HG02571 (cell line): ENCODE results near the gene MMEL1.
"Not testable (repeated sequence)": the region's sequence is repeated elsewhere in the genome, so short reads cannot be mapped to it uniquely, and the experiment has no call there.

ENCODE experiments used
- ATAC-seq: cut with Tn5 transposase; IDR thresholded peaks from one replicate; pipeline ENCODE4 v1.9.1; 2021; ENCODE audit warnings: mild to moderate bottlenecking, moderate library complexity; ENCODE audit not compliant: unreplicated experiment

The MMEL1 gene

GRCh38 chr1:2580691-2581090, 52.1 kb downstream of the MMEL1 start:
- ATAC-seq = no peak

GRCh38 chr1:2578758-2579118, 54.1 kb downstream of the MMEL1 start:
- ATAC-seq = no peak

GRCh38 chr1:2577565-2578075, 55.2 kb downstream of the MMEL1 start:
- peak; percentile 34 for ATAC-seq

- ATAC-seq = no peak
Observed at GRCh38 chr1:2575801-2576663, 56.8 kb downstream of the MMEL1 start.

DNA sequence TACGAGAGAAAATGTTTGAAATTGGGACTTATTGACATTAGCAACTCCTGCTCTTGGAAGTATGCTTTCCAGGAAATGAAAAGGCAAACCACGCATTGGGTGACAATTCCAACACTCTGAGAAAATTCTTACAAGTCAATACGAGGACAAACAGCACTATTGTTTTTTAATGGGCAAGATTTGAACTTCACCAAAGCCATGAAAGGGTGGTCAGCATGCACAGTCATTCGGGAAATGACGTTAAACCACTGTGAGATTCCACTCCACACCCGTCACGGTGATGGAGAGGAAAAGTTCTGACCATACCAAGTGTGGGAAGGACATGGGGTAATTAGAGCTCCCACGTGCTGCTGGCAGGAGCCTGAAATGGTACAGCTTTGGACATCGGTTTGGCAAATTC, 58.5 kb downstream of the MMEL1 start:
- no peak for ATAC-seq

GRCh38 chr1:2573250-2573920, 59.4 kb downstream of the MMEL1 start:
- ATAC-seq = no peak

DNA sequence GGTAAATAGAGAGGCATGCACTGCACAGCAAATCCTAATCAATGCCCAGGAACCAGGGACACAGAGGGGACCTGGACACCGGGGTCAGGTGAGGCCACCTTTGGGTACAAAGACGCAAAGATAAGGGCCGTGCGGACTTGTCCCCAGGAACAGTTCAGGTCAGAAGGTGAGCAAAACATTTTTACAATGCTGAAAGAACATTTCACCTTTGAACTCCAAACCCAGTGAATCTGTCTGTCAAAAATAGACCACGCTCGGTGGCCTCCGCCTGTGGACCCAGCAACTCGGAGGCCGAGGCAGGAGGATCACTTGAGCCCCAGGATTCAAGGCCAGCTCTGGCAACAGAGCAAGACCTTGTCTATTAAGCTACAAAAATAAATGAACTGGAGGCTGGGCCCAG, 61.5 kb downstream of the MMEL1 start:
- ATAC-seq = no peak

- no peak for ATAC-seq
Observed at GRCh38 chr1:2570332-2570731, 62.5 kb downstream of the MMEL1 start.

- not testable (repeated sequence) for ATAC-seq
Observed at GRCh38 chr1:2569703-2570102, 63.1 kb downstream of the MMEL1 start.

- no peak for ATAC-seq
Observed at GRCh38 chr1:2569060-2569459, 63.8 kb downstream of the MMEL1 start.

DNA sequence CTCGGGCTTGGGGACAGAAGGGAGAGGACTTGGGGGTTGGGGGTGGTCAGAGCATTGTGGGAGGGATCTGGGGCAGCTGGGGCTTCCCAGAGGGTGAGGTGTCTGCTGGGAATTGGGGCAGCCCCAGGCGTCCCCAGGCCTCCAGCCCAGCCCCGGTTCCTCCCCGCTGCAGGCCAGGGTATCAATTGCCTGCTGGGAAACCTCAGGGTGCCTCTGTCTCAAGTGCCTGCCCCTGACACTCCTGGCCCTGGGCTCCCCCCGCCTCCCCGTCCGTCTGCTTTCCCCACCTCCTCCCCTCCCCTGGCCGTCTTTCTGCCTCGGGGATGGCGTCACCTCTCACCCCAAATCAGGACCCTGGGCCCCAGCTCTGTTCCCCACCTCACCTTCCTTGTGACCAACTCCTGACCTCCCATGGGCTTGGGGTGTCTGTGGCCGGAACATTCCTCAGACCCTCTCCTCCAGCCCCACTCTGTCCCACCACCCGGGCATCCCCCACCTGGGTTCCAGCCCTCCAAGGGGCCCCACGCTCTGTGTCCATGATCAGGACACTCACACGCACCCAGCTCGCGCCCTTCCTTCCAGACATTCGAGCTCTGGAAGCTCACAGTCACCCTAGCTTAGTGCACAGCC, 64.5 kb downstream of the MMEL1 start:
- not testable (repeated sequence) for ATAC-seq

DNA sequence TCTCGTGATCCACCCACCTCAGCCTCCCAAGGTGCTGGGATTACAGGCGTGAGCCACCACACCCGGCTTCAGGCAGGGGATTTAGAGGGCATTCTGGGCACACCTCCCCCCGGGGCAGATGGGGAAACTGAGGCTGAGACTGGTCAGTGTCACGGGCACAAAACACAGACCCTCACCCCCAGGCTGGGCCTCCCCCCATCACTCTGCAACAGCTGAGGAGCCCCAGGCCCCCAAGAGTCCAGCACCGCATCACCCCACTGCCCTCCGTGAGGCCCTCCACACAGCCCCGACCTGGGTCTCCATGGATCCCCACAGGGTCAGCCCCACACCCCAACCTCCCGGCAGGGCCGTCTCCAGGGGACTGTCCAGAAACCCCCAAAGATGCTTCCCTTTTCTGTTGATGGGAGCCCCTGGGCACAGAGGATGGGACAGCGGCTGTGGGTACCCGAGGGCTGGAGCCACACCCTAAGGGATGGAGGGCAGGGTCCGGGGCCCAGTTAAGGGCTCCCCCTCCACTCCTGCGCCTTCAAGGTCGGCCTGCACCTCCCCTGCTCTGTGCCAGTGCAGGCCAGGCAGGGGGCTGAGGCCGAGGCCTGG, 65.6 kb downstream of the MMEL1 start:
- ATAC-seq = no peak

DNA sequence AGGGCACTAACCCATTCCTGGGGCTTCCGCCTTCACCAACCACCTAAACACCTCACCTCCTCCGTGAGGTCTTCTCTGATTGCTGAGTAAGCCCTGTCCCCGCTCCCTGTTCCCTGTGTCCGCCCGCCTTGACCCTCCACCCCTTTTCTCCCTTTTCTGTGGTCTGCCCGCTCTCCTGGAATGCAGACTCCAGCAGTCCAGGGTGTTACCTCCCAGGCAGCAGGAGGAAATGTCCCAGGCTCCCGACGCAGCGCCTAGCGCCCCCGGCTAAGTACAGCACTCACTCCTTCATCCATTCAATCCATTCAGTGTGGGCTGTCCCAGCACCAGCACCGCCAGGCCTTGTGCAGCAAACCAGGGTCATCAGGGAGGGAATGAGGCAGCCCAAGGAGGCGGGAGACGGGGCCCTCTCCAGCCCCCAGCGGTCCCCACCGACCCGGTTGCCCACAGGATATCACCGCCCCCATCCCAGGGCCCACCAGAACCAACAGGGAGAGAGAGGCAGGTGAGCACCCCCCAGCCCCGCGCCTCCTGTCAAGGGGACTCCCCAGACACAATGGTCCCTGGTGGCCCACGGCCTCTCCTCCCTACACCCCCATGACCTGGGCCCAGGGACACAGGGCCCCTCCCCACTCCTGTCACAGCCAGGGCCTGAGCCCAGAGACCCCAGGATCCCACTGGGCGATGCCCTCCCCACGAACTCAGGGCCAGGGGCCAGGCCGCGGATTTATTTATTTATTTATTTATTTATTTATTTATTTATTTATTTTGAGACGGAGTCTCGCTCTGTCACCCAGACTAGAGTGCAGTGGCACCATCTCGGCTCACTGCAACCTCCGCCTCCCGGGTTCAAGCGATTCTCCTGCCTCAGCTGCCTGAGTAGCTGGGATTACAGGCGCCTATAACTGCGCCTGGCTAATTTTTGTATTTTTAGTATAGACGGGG, 66.4 kb downstream of the MMEL1 start:
- ATAC-seq = no peak

GRCh38 chr1:2564815-2565374, 67.9 kb downstream of the MMEL1 start:
- no peak for ATAC-seq

- ATAC-seq = no peak
Observed at GRCh38 chr1:2564006-2564814, 68.6 kb downstream of the MMEL1 start.

DNA sequence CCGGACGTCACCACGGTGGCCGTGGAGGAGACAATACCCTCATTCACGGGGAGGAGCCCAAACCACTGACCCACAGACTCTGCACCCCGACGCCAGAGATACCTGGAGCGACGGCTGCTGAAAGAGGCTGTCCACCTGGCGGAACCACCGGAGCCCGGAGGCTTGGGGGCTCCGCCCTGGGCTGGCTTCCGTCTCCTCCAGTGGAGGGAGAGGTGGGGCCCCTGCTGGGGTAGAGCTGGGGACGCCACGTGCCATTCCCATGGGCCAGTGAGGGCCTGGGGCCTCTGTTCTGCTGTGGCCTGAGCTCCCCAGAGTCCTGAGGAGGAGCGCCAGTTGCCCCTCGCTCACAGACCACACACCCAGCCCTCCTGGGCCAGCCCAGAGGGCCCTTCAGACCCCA, 69.6 kb downstream of the MMEL1 start:
- ATAC-seq = no peak

DNA sequence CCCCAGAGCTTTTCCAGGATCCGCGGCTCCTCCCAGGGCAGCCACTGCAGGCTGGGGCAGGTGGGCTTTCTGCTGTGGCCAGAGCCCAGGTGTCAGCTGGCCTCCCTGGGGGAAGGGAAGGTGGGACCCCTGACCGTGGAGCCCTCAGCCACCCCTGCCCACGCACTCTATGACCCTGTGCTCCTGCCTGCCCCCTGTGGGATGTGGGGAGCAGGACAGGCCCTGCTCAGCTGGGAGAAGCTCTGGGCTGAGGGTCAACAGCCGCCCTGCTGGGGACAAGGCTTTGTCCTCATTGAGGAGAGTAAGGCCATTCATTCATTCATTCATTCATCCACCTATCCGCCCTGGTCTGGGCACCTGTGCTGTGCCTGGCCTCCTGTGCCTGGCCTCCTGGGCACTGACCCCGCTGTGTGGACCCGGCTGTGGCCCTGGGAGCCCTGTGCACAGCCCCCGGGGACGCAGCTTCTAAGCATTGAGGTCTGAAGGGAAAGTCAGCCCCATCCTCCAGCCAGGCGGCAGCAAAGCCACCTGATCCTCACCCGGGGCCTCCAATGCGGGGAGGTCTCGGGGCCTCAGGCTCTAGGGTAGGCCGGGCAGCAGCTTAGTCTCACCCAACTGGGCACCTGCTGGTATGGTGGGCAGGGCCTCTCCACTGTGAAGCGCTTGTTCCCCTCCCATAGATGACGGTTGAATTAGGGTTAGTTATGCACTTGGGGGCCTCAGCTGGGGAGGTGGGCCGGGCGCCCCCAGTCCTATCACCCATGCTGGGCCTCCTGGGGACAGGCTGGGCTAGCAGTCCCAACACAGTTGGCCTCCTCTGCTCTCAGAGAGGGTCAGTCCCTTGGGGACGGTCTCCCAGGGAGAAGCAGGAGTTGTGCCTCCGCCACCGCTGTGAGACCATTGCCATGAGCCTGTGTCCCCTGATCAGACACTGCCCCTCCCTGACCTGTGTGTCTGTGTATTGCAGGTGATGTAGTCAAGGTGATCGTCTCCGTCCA, 70.6 kb downstream of the MMEL1 start:
- no peak for ATAC-seq

GRCh38 chr1:2561446-2561845, 71.4 kb downstream of the MMEL1 start:
- no peak for ATAC-seq
